ENCODE measurements around the gene PTPRR.

The PTPRR gene

DNA sequence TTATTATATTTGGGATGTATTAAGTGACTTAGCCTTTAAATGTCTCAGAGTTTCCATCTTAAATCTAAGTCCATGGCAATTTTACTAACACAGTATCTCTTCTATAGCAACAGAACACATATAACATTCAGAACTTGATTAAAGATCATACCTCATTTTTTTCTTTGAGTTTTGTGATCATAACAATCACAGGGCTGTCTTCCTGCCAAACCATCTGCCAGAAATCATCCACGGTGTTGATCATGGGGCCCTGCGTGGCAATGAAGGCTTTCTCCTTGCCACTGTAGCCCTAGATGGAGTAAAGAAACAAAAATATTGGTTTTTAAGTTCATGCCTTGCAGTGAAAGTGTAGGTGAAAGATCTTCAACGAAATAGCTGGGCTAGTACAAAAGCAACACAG, 236.6 kb downstream of the PTPRR start:
- DNase-seq, result no peak

DNA sequence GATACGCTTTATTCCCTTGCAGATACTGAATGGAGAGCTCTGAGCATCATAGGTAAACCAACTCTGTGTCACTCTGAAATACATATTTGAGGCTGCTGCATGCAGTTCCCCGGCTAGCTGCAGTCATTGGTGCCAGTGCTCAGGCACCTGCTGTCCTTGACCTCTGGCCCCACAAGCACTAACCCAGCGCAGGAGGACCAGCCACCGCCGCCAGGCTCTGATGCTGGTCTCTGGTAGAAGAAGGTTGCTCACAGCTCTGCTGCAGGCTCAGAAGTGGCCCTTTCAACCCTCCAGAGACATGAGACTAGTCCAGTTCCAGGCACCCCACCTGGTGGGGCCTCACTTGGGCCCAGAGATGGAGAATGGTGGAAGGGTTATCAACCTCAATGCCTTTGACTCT, 248.8 kb downstream of the PTPRR start:
- no peak for DNase-seq

- no peak for DNase-seq
Measured at GRCh38 chr12:70670948-70671347, 249.6 kb downstream of the PTPRR start.

GRCh38 chr12:70667253-70667652, 253.3 kb downstream of the PTPRR start:
- no peak for DNase-seq

GRCh38 chr12:70666364-70666763, 254.2 kb downstream of the PTPRR start:
- no peak for DNase-seq

GRCh38 chr12:70664465-70664881, 256.1 kb downstream of the PTPRR start:
- no peak for DNase-seq

DNA sequence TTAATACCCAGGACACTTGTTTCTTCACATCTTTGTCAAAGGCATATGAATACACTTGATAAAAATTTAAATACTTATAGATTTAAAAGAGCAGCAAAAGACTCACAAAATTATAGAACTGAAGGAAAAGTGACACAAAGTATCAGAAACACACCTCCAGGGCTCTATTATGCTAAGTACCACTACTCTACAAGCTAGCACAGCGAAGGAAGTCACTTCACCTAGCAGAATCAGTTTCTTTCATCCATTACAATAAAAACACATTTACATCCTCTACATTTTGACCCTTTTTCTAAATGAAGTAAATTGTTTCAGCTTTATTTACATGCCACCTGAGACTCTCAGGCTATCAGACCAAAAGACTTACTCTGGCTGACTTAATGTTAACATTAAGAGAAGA, 256.7 kb downstream of the PTPRR start:
- no peak for DNase-seq

DNA sequence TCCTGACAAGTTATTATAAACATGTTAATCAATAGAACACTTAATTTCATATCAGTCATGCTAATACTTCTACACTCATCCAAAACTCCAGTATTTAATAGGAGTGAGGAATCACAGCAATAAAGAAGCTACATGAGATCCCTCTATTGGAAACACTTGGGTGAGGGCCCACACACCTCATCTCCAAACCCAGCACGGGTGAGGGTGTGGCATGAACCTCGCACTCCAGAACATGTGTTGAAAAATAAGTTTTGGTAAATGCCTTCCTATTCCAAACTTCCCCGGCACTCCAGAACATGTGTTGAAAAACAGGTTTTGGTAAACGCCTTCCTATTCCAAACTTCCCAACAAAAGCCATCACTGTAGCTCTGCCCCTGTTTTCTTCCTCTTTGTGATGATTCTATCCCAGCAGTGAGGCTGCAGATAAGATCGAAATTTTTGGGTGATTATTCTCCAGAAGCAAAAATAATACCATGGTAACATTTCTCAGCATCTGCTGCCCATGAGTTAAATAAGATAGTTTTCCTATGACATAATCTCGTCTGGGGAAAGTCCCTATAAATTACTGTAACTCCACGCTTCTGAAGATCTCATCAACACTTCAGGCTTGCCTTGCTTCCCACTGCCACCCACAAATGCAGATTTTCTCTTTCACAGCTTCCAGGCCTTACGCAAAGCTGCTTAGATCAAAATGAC, 258.9 kb downstream of the PTPRR start:
- DNase-seq, result no peak

GRCh38 chr12:70660620-70661219, 259.8 kb downstream of the PTPRR start:
- no peak for DNase-seq

DNA sequence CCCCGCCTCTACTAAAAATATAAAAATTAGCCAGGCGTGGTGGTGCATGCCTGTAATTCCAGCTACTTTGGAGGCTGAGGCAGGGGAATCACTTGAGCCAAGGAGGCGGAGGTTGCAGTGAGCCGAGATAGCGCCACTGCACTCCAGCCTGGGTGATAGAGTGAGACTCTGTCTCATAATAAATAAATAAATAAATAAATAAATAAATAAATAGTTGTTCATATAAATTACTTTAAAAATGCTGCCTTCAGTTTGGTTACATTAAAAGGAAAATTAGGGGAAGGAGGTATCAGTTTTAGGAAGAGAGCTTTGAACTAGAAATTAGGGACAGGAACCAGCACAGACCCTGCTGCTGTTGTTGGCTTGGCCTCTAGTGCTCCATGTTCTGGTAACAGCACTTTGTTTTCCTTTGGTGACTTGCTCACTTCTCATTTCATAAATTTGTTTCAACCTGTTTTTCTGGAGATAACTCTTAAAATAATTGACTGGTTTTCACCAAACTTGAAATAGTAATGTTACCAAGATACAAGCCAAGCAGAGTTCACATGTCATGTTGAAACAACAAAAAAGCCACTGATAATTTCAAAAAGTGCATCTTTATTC, 260.4 kb downstream of the PTPRR start:
- DNase-seq, result no peak

DNA sequence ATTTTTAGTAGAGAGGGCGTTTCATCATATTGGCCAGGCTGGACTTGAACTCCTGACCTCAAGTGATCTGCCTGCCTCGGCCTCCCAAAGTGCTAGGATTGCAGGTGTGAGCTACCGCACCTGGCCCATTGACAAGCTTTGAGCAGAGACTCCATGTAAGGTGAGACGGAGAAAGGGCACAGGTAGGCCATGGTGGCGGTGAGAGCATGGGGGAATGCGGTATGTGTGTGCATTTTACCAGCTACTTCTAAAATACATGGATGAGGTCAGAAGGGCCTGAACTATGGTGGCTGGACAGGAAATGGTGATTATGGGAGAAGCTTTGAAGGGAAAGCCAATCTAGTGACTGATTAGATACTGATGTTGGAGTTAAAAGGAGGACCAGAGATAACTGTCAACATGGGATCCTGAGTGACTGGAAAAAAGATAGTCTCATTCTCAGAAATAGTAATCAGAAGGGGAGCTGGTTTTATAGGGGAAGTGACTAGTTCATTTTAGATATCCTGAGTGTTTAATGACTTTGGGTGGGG, 261.4 kb downstream of the PTPRR start:
- DNase-seq, result no peak

- no peak for DNase-seq
Measured at GRCh38 chr12:70657616-70658286, 262.8 kb downstream of the PTPRR start.

GRCh38 chr12:70652451-70652850, 268.1 kb downstream of the PTPRR start:
- no peak for DNase-seq

- DNase-seq, result no peak
Measured at GRCh38 chr12:70648831-70649230, 271.7 kb downstream of the PTPRR start.

DNA sequence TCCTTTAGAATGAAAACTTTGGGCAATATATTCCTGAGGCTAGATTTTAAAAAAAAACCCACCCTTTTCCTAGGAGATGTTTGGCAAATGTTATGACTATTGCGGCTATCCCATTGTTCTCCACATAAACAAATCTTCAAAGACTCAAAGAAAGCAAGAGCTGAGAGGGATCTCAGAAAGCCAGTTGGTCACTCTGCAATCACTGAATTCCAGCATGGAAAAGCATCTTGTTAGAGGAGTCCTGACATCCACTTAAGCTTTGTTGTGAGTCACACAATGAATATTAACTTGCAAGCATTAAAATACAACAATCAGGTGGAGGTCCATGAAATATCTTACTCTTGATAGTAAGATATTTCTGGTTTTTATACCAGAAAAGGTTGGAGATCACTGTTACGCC, 272.3 kb downstream of the PTPRR start:
- no peak for DNase-seq

DNA sequence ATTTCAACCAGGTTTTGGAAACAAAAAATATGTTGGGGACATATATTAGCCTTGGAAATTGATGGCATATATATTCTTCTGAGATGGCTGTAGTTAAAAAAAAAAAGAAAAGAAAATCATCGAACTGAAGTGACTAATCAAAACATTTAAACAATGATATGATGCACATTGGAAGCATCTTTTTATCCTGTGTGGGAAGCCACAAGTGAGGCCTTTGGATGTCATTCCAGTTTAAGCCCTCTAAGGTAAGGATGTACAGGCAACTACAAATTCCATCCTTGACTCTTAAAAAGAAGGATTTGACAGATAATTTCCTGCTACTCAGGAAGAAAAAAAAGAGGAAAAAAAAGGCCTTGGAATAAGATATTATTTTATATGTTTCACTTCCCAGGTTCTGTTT, 273.7 kb downstream of the PTPRR start:
- DNase-seq, result no peak

DNA sequence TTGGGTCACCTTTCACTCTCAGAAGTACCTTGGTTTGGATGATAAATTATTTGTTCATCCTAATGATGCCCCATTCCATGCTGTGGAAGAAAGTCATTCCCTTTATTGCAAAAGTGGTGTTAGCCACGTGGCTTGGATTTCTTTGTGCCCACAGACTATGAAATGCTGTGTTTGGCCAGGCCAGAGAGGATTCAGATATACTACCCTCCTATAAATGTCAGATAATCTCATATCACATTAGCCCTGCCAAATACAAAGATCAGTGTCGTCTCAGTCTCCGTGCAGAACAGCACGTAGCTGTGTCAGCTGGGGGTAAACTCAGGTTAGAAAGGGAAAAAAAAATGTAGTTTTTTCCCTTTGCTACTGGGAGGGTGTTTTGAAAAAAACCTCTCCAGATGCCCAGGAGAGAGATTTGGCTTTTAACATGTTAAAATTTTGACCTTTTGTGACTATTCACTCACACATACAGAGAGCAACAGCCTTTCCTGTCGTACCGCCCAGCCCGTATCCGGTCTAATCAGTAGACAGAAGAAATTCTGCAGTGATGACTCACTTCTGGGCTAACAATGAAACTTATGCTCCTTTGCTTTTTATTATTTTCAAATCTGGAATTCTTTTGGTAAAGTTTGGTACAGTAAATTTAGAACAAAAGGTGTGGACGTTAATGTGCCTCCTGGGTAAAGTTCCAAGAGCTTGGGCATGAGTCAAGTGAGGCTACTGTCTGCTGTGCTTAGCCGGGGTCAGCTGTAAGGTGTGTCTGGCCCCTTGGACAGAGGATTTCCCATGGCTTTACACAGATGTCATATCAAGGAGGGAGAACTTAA, 274.8 kb downstream of the PTPRR start:
- no peak for DNase-seq

- no peak for DNase-seq
Measured at GRCh38 chr12:70644861-70645260, 275.7 kb downstream of the PTPRR start.

- no peak for DNase-seq
Measured at GRCh38 chr12:70643939-70644338, 276.6 kb downstream of the PTPRR start.

DNA sequence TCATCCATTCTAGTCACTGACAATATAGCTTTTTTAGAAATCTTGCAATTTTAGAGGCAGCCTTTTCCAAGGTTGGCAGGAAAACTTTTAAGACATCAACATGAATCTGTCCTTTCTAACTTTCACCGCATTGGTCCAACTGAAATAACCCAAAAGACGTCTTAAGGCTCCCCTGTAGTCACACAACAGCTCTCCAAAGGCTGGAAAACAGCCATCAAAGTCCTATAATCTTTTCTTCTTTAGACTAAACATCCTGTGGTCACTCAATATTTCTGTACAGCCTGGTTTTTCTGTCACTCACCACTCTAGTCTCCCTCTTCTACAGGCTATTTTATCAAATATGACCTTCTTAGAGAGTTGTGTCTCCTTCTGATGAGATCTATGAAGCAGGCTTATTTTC, 278.8 kb downstream of the PTPRR start:
- no peak for DNase-seq

DNA sequence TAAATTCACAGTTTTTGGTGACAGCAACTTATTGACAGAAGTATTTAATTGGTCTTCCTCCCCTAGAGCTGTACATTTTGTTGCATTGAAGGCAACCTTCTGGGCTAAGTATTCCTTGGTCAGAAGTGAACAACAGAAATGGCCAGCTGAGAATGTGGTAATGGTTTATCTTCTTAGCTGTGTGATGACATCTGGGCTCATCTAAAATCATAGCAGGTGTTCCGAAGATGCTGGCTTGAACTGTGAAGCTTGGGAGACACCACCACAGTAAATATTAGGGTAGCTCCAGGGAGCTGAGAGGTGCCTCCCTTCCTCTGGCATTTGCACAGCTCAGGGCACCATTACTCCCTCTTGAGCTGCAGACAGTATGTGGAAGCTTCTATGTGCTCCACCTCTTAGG, 279.6 kb downstream of the PTPRR start:
- no peak for DNase-seq

GRCh38 chr12:70639535-70639934, 281.0 kb downstream of the PTPRR start:
- DNase-seq, result no peak
